Measurements from ENCODE around the gene ACTN4.

The ACTN4 gene

DNA sequence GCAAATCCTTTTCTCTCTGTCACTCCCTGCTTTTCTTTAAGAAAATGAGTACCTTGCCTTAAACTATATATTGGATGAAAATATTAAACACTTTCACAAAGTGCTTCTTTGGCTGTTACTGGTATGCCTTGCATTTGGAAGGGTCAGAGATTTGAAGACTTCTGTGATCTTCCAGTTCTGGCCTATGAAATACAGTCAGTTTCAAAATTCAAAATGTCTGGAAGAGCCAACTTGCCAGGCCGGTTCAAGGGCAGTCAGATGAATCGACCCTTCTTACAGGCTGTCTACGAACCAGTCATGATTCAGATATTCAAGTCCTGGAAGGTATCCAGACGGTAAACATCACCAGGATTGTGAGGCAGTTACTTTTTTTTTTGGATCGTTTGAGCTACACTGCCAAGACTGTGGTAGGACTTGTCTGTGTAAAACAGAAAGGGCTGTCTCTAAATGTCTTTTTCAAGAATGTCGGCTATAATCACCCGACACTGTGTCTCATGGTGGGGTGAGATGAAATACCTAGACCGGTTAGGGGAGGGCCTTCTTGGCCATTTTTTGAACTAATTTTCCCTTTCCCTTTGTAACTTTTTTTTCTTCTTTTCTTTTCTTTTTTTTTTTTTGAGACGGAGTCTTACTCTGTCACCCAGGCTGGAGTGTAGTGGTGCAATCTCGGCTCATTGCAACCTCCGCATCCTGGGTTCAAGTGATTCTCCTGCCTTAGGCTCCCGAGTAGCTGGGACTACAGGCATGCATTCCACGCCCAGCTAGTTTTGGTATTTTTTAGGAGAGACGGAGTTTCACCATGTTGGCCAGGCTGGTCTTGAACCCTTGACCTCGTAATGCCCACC is 11.2 kb downstream of the ACTN4 start:
- peak; percentile 42 for DNase-seq

DNA sequence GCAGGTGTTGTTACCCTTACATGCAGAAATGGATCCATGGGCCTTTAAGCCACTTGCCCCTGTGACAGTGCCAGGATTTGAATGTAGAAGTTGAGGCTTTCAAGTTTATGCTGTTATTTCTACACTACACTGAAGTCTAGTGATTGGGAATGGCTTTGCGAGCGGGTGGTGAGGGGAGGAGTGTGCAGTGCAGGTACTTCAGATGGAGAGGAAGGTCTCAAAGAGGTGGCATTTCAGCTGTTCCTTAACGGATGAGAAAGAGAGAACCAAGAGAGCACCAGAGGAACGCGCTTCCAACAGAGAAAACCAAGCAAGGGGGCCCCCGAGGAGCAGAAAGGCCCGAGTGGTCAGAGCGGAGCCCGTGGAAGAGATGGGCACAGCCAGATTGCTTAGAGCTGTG is 13.3 kb downstream of the ACTN4 start:
- no peak for DNase-seq

DNA sequence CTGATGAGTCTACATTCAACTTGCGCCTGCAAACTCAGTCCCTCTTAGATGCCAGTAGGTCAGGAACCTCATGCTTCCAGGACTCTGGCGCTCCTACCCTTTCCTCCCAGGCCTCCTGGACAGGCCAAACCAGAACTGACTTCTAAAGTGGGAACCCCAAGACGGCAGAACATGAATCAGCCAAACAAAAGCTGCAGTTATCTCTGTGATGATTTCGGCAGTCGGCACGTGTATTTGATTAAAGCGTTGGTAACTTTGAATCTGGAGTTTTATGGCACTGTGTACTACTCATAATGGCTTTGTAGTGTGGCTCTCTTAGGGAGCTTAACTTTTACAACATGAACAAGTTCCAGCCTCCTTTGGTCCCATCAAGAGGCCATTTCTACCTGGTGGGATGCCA is 13.7 kb downstream of the ACTN4 start:
- DNase-seq: no peak

DNA sequence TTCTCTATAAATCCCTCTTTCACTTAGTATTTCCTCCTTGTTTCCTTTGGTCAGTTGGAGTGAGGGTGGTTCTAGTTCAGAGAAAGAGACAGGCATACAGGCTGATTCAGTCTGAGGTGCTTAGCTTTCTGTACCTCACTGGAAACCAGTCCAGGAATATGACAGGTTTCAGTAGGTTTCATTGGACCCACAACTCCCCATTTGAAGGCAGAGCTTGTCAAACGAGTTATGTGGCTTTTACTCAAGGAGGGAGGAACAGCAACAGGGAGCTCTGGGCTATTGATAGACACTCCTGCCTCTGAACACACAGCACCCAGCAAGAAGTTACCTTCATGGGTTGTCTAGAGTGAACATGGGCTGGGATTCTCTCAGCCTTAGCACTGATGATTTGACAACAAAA is 14.5 kb downstream of the ACTN4 start:
- DNase-seq: no peak

DNA sequence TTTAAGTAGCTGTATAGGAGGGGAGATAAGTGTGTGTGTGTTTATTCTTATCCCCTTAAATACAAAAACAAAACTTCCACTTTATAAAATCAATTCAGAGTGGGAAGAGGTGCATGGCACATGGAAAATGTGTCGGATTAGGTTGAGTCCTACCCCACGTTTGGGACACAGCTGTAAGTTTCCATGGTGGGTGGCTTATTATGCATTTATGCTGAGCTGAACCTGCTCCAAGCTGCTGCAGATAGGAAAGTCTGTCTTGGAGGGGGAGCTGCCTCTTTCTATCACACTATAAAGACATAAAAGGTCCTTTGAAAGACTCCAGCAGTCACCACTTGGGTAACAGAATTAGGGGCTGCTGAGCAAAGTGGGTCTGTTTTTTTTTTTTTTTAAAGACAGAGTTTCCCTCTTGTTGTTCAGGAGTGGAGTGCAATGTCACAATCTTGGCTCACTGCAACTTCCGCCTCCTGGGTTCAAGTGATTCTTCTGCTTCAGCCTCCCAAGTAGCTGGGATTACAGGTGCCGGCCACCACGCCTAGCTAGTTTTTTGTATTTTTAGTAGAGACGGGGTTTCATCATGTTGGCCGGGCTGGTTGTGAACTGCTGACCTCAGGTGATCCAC is 15.2 kb downstream of the ACTN4 start:
- no peak for DNase-seq

DNA sequence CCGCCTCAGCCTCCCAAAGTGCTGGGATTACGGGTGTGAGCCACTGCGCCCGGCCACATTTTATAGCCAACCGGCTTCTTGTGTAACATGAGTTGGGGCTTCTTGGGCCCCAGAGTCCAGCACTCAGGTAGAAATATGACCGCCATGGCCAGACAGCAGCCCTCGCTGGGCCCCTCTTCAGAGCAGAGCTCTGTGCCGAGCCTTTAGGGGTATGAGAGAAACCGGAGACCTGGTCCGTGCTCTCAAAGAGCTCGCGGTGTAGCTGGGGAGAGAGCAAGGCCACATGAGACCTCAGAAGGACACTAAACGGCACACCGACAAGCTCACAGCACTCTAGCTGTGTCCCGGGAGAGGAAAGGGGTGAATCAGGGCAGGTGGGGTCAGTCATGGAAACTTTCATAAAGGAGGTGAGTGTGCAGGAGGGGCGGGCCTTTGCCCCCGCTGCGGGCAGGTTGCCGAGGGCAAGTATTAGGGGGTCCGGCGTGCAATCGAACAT is 15.8 kb downstream of the ACTN4 start:
- DNase-seq: peak; percentile 56

DNA sequence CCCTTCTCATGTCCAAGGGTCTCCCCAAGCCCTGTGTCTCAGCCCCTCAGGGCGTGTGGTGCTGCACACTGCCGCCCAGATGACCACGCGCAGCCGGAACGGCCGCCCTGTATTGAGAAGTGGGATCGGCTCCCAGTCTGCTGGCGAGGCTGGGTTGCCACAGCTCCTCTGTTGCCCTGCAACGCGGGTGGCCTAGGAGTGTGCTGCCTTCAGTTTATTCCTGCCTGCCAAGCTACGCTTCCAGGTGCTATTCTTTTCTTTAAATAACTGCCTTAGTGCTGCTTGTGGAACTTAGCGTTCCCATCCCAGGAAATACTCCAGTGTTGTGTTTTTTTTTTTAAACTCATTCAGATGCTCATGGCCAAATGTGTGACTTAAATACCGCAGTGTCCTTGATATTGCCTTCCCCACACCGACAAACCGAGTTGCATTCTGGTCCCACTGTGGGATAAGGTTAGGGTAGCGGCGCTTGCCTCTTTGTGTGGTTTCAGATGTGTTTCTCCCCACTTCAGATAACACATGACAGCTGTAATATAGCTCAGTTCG is 16.6 kb downstream of the ACTN4 start:
- DNase-seq: peak; percentile 44

DNA sequence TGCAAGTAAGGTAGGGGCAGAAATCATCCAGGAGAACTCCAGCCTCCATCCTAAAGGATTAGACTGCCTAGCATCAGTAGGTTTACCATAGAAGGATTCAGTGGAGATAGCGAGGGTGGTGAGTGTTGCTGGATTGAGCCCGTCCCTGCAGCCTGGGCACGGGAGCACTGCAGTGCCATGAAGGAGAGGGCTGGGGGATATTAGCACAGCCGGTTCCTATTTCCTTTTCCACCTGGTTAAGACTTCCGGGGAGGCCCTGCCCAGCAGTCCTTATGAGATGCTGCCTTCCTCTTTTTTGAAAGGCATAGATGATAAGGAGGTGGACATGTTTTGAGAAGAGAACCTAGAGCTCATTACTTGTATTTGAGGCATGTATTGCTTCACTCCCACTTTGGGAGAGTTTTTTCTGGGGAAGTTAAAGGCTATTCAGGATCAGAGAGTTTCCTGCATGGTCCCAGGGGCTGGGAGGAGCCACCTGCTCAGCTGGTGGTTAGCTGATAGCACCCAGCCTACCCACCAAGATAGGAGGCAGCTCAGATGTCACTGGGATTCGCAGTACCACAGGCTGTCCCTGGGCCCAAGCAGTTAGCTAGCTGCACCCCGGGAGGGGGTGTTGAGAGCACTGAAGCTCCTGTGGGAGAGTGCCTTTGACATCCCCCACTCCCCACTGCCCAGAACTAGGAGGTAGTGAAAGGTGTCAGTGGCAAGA is 17.2 kb downstream of the ACTN4 start:
- DNase-seq: peak; percentile 32

DNA sequence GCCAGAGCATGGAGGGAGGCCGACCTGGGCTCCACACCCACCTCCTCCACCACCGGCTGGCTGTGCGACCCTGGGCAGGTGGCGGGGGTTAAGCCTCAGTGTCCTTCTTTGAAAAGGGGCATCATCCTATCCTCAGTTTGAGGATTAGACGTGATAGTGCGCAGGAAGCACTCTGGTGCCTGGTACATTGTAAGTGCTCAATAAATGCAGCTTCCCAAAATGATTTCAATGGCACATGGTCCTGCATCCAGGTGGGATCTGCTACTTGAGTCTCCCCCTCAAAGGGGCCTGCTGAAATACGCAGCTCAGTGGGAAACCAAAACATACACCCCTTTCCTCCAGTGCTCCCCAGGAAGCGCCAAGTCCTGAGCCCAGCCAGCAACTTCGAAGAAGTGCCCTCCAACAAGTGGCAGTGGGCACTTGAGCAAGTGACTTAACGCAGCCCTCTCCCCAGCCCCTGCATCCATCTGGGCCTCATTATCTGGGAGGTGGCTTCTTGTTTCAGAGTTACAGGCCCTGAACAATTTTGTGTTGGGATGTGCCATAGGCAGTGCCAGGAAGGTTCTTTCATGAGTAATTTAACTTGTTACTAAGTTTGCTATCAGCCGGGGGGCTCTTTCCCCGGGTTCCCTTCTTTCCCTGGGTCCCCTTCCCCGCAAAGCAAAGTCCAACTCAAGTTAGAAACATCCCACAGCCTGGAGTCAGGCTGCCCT is 17.9 kb downstream of the ACTN4 start:
- no peak for DNase-seq

DNA sequence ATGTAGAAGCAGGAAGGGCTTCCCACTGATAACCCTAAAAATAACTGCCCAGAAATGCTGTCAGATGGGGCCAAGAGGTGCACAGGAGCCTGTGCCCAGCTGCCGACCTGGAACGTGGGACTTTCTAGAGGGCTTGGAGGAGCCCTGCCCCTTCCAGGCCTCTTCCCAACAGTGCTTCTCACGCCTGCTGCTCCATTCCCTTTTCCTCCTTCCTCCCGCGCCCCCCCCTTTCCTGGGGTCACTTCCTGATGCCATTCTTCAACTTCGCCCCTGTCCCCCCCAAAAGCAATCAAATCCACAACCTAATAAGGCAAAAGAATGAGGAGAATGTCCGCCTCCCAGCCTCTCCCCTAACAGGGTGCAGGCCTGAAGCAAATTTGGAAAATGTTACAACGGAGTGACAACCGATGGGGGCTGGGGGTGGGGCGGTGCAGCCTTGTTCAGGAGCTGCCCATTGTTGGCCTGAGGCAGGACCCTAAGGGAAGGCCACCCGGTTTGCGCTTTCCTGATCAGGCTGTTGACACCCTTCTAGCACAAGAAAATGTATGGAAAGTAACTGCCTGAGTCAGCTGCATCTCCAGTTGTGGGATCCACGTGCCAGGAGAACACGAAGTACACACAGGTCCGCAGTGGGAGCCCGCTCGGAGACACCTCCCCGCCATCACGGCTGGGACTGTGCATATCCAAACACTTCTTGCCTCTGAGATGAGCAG is 18.7 kb downstream of the ACTN4 start:
- peak; percentile 73 for DNase-seq

DNA sequence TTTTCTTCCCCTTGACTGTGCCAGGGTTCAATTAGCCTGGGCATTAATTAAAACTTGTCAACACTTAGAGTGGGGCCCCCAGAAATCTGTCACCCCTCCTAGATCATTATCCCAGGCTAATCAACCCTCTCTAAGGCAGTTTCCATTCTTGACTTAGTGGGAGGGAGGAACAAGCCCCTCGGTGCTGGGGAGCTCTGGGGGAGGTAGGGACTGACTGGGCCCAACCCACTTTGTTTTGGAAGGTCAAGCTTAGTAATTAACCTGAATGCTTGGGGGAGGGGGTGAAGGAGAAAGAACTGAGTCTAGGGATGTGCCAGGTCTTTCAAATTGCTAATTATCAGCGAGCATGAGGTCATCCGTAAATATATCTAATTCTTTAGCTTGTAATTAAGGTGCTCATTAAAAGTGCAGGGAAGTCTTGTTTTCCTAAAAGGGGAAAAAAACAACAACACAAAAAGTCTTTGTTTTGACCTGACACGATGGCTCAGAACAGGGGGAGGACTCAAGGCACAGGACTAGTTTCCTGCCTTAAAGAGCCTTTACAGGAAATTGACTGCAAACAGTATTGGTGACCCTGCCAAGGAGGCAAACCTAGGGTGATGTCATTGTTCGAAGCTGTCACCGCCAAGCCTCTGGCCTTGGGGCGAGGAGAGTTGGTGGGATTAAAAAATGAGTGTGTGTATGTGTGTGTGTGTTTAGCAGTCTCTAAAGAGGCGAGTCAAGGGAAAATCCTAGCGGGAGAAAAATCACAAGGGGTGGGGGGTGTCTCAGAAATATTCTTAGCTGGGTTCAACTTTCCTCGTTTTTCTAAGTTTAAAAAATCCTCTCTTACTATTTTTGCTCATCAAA is 19.4 kb downstream of the ACTN4 start:
- DNase-seq: peak; percentile 64

DNA sequence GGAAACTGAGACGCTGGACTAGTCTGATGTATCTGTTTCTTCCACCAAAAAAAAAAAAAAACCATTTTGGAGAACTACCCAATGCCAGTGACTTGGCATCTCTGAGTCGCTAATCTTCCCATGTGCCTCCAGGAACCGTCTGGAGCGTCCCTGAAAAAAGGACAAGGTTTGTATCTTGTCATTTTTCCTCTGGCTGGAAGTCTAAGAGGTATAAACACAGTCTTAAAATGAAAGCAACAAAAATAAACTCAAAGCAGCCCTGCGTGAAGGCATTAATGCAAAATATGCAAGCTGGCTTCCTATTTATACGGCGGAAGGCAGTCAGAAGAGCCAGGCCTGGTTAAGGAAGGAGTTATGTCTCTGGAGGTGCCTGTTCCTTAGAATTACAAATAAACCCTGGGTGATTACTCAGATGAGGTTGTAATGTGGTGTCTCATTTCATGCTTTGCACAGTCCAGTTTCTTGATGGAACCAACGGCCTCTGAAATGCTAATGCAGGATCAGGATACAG is 20.3 kb downstream of the ACTN4 start:
- peak; percentile 47 for DNase-seq

DNA sequence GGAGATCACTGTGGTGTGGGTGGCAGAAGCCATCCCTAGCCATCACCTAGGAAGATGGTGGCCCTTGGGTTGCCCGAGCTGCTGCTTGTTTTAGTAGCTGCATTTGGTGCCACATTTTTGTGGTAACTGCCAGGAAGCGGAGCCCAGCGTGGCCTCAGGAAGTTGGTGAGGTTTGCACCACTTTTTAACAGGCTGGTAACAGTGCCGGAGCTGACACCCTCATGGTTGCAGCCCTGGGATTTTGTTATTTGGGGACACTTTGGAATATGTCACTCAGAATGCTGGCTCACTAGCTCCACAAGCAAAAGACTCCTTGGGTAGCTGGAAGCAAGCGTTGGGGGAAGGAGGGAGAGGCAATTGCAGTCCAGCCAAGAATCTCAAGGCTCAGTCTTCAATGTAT is 22.1 kb downstream of the ACTN4 start:
- no peak for DNase-seq

DNA sequence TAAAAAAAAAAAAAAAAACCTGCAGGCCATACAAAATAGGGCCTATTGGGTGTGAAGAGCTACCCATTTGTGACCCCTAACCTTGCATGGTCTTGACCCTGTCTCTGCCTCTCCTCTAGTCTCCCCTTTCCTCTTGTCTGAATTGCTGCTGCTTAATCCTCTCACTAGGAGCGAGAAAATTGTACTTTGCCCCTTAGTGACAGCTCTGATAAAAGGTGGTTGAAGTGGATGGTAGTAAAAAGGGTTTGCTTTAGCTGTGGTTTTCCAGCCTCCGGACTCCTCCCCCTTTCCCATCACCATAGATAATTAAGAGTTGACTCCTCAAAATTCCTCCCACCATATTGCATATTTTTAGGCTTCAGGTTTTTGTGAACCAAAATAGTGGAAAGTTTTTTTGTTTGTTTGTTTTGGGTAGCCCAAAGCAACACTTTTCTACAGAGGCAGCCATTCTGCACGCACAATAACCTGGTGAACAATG is 23.5 kb downstream of the ACTN4 start:
- DNase-seq: no peak

DNA sequence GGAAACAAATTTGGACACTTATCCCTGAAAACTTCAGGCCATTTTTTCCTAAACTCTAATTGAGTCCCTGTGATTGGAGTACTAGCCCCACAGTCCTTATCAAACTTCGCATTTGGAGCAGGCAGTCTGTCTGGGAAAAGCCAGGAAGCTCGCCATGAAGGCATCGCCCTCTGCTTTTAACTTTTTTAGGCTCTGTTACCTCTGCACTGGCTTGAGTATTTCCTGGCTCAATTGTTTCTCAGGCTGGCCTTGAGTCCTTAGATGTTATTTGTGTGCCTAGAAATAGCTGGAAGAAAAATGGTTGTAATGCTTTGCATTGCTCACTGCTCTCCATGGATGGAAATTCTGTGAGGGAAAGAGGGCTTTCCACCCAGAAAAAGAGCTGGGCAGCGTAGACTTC is 24.2 kb downstream of the ACTN4 start:
- no peak for DNase-seq

DNA sequence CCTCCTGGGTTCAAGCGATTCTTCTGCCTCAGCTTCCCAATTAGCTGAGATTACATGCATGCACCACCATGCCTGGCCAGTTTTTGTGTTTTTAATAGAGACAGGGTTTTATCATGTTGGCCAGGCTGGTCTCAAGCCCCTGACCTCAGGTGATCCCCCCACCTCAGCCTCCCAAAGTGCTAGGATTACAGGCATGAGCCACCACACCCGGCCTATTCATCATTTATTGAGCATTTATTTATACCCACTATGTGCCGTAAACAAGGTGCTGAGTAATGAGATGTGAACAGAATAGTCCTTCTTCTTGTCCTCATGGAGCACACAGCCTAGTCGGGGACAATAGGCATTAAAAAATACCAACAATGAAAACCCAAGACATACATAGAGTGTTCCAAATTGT is 25.6 kb downstream of the ACTN4 start:
- DNase-seq: no peak

DNA sequence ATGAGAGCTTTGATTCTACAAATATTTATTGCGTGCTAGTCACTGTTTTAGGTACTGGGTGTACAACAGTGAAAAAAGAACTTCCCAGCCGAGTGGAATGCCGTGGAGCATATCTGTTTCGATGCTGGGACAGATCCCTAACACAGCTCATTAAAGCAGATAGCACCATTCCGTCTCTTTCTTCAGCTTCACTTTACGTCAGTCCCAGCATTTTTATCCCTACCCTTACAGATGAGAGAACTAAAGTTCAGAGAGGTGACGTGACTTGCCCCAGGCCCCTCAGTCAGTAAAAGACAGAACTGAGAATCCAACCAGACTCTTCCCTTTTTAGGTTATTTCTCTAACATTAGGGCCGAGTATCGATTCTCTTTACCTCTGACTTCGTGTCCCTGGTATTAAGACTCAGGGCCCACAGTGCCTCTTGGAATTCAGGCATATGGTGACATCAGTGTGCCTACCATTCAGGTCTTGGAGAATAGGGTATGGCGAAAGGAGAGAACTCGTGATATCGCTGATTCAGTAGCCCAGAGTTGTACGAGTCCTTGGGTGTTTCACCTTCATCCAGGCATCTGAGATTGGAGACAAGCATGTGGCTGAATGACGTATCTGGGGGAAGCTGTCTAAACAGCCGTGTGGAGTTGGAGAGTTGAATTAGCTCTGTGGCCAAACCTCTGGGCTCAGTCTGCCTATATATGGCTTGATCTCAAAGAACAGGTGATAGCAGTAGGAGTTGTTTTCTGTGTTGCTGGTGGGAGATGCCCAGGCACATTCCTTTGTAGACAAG is 27.1 kb downstream of the ACTN4 start:
- no peak for DNase-seq

DNA sequence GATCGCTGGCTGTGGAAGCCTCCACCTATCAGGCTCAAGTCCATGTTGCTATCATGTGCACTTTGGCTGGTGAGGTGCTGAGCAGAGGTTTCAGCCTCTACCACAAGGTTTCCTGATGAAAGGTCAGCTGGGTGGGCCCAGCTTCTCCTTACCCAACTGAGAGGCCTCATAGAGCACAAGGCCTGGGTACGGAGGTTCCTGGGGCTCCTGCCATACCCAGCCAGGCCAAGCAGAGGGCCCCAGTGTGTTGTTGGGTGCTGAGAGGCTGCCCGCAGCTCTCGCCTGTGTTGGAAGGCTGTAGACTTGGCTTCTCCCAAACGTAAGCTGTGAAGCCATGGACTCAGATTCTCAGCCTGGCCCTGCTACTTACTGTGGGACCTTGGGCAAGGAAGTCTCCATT is 28.2 kb downstream of the ACTN4 start:
- DNase-seq: no peak

Data from right kidney (tissue), 1 donor.